BE2C (cell line): ENCODE measurements around the gene E4F1.

Experiments
- DNase-seq: peaks from one replicate; pipeline ENCODE4 v3.0.0-alpha.2; 2020
- H3K27me3 ChIP-seq: fragments of 250-450 bp; sonication (Bioruptor Pico); 2 replicates; pipeline ENCODE4 v1.5.1; 2020; ENCODE audit warnings: mild to moderate bottlenecking
- H3K36me3 ChIP-seq: fragments of 250-450 bp; sonication (Bioruptor Pico); 2 replicates; pipeline ENCODE4 v1.5.1; 2020; ENCODE audit warnings: mild to moderate bottlenecking
- H3K4me1 ChIP-seq: fragments of 250-450 bp; sonication (Bioruptor Pico); 2 replicates; pipeline ENCODE4 v1.5.1; 2020
- H3K4me3 ChIP-seq: 2 replicates; pipeline ENCODE4 v1.5.1; 2011; ENCODE audit warnings: low read depth, low read length
- H3K9me3 ChIP-seq: fragments of 250-450 bp; sonication (Bioruptor Pico); 2 replicates; pipeline ENCODE4 v1.5.1; 2020
- TF ChIP-seq, protein P1 (sequence below): IDR thresholded peaks from 2 replicates; pipeline ENCODE4 v1.5.1; 2012; ENCODE audit warnings: mild to moderate bottlenecking, low read depth, low read length

Gene E4F1

DNA sequence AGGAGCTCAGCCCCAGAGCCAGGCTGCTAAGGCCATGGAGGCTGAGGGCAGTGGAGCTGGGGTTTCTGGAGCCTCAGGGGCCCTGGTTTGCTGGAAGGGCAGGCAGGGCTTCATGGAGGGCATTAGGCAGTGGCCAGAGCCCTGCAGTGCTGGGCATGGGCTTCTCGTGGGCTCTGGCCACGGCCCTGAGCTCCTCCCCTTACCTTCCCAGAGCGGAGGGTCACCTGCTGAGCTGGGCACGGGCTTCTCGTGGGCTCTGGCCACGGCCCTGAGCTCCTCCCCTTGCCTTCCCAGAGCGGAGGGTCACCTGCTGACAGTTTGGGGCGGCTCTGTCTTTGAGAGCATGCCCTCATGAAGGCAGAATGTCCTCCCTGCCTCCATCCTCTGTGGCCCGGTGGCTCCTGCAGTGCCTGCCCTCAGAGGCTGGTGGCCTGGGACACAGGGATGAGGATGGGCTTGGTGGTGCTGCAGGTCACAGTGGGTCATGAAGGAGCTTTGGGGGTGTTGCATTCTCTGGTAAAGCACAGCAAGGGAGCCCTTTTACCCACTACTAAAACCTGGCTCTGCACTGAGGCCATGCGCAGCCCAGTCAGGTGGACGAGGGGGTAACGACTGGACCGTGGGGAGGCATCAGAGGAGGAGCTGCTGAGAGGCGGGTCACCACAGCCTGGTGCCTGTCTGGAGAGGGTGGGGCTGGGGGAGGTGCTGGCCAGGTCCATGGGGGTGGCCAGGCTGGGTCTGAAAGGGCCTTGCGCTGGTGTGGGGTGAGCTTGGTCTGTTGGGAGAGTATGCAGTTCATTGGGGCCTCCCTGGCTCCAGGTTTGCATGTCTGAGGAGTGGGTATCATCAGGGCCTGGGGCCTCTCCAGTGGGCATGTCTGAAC lies 47.4 kb downstream of the E4F1 start:
- DNase-seq, result no peak
- Histone ChIP-seq H3K4me1 (no peaks in the 10 kb centered on the region), H3K9me3 (no peaks in the 10 kb centered on the region), H3K27me3 (no peaks in the 10 kb centered on the region), H3K4me3 (no peak overlapping the region), H3K36me3 (peaks cover 9% of the 10 kb centered on the region)
- TF ChIP-seq, protein P1, sequence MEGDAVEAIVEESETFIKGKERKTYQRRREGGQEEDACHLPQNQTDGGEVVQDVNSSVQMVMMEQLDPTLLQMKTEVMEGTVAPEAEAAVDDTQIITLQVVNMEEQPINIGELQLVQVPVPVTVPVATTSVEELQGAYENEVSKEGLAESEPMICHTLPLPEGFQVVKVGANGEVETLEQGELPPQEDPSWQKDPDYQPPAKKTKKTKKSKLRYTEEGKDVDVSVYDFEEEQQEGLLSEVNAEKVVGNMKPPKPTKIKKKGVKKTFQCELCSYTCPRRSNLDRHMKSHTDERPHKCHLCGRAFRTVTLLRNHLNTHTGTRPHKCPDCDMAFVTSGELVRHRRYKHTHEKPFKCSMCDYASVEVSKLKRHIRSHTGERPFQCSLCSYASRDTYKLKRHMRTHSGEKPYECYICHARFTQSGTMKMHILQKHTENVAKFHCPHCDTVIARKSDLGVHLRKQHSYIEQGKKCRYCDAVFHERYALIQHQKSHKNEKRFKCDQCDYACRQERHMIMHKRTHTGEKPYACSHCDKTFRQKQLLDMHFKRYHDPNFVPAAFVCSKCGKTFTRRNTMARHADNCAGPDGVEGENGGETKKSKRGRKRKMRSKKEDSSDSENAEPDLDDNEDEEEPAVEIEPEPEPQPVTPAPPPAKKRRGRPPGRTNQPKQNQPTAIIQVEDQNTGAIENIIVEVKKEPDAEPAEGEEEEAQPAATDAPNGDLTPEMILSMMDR, result no peak

DNA sequence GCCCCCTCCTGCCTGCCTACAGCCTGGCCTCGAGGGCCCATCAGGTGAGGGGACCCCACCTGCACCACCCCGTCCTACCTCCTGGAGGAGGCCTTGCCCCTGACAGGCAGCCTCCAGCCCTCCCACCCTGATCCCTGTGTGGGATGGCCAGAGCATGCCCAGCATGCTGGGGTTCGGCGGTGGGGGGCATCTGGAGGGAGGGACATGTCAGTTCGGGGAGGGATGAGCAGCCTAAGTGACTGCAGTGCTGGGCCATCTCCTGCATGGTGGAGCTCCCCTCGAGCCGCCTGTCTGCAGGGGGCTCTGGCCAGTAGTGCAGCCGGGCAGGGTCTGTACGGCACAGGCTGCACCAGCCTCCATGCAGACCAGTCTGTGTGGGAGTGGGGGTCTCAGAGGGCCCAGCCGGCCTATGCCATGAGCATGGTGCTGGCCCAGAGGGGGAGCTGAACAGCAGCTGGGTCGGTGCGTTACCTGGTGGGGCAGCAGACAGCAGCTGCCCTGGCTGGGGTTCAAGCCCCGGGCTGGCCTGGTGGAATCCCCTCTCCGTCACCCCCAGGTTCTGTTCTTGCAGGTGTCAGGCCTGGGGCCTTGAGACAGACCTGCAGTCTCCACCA lies 48.6 kb downstream of the E4F1 start:
- Histone ChIP-seq H3K36me3 (peaks cover 11% of the 10 kb centered on the region), H3K4me1 (no peaks in the 10 kb centered on the region), H3K4me3 (no peak overlapping the region), H3K9me3 (no peaks in the 10 kb centered on the region), H3K27me3 (no peaks in the 10 kb centered on the region)
- TF ChIP-seq, protein P1, result no peak
- DNase-seq, result no peak

DNA sequence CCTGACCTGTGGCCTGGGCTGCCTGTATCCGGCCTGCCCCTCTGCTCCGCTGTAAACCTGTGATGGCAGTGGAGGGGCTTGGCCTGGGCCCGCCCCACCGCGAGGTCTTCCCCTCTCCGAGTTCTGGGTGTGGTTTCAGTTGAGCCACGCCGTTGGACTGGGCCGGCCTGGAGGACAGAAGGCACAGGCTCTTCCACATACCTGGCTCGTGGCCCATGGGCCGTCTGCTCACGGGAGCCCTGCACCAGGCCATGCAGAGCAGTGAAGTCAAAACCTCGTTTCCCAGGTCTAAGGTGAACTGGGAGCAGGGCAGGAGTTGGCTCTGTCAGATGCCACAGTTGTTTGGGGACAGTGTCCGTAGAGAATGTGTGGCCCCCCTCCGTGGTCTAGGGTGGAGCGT lies 50.1 kb downstream of the E4F1 start:
- TF ChIP-seq, protein P1, result no peak
- Histone ChIP-seq H3K4me1 (no peaks in the 10 kb centered on the region), H3K27me3 (no peaks in the 10 kb centered on the region), H3K36me3 (peaks cover 25% of the 10 kb centered on the region), H3K4me3 (no peak overlapping the region), H3K9me3 (no peaks in the 10 kb centered on the region)
- DNase-seq, result no peak

DNA sequence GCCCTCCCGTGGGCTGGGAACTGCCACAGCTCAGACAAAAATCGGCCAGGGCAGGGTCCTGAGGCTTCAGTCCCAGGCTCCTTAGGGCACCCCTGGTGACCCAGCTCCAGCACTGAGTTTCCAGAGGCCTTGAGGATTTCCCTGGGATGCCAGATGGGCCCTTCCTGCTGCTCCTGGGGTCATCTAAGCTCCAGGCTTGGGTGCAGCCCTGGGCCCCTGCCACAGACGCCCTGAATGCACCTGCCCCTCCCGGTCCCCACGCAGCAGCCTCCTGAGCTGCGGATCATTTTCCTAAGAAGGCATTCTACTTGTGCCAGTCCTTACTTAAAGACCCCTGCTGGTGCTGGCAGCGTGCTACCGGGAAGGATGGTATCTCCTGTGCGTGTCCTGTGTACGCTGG lies 50.5 kb downstream of the E4F1 start:
- TF ChIP-seq, protein P1, result no peak
- no peak overlapping the region for H3K4me3 ChIP-seq
- H3K9me3 ChIP-seq, result no peaks in the 10 kb centered on the region
- no peaks in the 10 kb centered on the region for H3K27me3 ChIP-seq
- no peak for DNase-seq
- no peaks in the 10 kb centered on the region for H3K4me1 ChIP-seq
- peaks cover 30% of the 10 kb centered on the region for H3K36me3 ChIP-seq

DNA sequence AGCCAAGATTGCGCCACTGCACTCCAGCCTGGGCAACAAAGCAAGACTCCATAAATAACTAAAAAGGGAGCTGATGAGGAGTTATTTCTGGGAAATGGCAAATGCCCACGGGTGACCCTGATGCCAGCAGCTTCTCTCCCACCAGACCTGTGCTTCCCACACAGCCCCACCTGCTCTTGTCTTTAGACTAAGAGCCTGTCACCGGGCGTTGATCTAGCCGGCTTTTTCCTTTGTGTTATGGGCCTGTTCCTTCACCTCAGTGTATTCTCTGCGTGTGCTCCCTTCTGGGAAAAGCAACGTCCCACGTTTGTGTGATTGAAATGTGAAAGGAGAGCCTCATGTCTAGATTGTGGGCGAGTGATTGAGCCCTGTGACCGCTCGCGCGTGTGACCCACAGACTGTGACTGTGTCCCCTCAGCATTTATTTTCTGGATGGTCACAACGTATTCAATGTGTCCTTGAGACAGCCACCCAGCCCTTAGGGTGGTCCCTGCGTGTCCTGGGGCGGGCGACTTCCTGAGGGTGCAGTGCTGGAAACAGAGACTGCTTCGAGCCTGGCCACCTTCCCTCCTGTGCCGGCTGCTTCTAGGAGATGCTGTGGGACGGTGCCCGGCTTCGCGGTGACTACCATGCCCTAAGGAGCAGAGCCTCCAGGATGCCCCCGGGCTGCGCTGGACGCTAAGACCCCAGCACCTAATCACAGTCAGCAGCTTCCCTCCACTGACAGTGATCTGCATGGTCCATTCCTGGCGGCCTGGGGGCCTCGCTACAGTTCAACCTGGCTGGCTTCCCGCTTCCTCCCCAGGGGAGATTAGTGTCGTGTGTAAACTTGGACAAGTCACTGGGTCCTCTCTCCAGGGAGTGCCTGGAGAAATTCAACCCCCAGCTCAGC lies 52.3 kb downstream of the E4F1 start:
- Histone ChIP-seq H3K27me3 (no peaks in the 10 kb centered on the region), H3K4me3 (no peak overlapping the region), H3K4me1 (no peaks in the 10 kb centered on the region), H3K9me3 (no peaks in the 10 kb centered on the region), H3K36me3 (peaks cover 42% of the 10 kb centered on the region)
- TF ChIP-seq, protein P1, result no peak
- no peak for DNase-seq
